KBM-7 (cell line): ENCODE data around the gene VEGFB.
A peak's percentile ranks its signal among the peaks of the same experiment; 100 is the strongest.

Experiments
- DNase-seq: peaks from one replicate; pipeline ENCODE4 v3.0.0-alpha.2; 2015
- in situ Hi-C: fragments of 300-500 bp; cut with MboI; formaldehyde crosslinking; loops from 2 replicates; pipeline ENCODE4 v1.14.3; 2020; ENCODE audit warnings: low sequenced_read_pairs, low pct_unique_long_range_greater_than_20kb, mixed read lengths

VEGFB gene, protein sequence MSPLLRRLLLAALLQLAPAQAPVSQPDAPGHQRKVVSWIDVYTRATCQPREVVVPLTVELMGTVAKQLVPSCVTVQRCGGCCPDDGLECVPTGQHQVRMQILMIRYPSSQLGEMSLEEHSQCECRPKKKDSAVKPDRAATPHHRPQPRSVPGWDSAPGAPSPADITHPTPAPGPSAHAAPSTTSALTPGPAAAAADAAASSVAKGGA

DNA sequence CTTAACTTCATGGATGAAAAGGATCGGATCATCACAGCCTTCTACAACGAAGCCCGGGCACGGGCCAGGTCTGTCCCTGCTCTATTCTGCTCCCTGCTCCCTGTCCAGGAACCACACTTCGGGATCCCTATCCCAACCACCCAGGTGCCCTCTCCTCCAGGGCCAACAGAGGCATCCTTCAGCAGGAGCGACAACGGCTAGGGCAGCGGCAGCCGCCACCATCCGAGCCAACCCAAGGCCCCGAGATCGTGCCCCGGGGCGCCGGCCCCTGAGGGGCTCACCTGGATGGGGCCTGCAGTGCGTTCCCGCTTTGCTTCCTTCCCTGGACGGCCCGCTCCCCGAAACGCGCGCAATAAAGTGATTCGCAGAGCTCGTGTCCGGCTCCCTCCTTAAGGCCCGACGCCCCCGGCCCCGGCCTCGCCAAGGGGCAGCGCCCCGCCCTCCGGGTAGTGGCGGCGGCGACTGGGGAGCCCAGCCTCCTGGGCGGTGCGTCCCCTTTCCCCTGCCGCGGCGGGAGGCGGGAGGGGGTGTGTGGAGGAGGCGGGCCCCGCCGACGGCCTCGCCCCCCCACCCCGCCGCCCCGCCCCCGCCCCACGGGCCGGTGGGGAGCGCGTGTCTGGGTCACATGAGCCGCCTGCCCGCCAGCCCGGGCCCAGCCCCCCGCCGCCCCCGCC is at the start of gene VEGFB:
Gene VEGFB, plus strand, starts transcription at position 672 of the 674 bp plus-strand sequence. CDS start 250 bp downstream, outside the sequence.
- in situ Hi-C loops: no loop called here

DNA sequence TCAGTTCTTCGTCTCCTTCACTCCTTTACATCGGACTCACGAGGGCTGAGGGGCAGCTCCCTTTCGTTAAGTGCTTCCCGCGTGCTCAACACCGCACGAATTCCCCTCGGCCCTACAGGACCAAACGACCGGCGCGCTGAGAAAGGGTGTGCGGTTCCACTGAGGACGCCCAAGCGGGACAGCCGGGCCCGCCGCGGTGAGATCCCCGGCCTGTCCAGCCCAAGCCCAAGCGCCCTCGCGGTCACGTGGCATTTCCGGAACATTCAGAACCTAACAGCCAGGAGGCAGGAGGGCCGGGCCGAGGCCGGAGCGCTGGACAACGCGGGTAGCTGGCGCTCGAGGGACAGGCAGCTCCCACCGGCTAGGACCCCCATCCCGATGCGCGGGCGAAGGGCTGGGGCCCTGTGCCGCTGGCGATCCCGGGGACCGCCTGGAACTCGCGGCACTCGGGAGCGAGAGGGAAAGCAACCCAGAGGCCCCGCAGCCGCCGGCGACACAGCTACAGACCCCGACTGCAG is 49.1 kb upstream of the VEGFB start:
- in situ Hi-C loops: no loop called here
- DNase-seq: no peak

More for the DNA sequence above, at the start of gene VEGFB:
- no peak for DNase-seq

DNA sequence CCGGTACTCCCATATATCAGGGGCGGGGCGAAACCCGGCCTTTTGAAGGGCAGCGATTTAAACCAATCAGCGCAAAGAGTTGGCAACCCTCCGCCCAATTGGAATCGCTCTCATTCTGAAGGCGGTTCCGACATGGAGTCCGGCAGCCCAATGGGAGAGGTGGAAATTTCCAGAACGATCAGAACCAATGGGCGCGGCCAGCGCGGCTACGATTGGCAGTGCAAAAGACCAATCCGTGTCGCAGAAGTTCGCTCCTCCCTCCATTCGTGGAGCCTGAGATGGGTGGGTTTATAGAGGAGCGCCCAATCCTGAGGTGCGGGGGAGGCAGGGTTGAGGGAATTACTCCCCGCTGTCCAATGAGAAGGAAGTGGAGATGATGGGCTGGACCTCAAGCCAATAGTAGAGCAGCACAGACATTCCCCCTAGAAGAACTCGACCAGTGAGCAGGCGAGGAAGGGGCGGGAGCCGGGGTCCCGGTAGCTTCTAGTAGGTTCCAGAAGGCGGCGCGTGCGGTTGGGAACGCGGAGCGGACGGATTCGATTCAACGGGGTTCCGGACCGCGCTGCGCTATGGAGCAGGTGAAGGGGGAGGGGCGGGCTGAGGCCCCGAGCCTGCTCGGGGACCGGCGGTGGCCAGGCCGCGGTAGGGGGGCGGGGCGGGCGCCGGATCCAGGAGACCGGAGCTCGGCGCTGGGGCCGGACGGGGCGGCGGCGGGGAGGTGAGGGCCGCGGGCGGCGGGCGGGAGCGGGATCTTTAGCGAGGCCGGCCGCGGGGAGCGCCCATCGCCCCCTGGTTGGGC is 48.5 kb upstream of the VEGFB start, which contains the start of gene STIP1:
Gene STIP1, plus strand, starts transcription at position 479 of the 799 bp plus-strand sequence. Its CDS starts 91 bp downstream, at position 570.
- in situ Hi-C loops: no loop called here
- peak; percentile 100 for DNase-seq

DNA sequence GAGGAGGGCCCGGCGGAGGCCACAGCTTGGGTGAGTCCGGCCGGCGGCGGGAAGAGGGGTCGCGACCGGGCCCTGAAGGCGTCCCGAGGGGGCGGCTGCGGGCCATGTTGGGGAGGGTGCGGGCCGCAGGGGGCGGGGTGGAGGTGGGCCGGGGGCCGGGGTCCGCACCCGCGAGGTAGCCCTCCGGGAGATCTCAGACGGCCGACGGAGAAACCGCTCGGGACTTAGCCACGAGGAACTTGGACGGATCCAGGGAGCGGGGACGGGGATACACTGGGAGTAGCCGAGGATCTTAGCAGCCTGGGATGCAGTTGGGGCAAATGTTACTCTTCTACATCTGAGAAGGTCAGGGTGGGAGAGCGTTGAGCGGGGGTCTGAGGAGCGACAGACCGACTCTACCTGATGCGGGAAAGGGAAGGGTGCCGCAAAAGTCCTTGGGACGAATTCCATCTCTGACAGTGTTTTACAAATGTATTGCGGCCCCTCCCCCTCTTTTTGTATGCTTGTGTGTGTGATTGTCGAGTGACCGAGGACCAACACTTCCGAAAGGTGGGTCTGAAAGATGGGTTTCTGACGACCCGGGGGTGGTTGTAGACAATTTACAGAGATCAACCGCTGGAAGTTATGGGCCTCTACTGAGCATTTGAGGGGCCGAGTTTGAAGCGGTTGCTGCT is 47.8 kb upstream of the VEGFB start:
- peak; percentile 36 for DNase-seq
- in situ Hi-C loops: no loop called here

DNA sequence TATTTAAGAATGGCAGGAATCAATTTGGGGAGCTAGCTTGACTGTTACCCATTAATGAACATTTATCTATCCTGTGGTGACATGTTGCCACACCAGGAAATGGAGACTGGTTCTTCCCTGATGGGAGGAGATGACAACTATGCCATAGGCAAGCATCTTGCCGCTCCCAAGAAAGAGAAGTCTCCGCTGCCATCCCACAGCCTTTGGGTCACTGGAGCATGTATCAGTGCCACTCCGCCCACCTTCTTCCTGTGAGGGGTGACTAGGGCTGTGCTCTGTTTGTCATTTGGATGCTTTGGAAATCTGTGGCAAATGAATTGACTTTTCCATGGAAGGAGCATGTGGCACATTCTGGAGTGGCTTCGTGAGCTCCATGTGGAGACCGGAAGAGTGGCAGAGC is 42.0 kb upstream of the VEGFB start:
- in situ Hi-C loops: no loop called here
- no peak for DNase-seq

DNA sequence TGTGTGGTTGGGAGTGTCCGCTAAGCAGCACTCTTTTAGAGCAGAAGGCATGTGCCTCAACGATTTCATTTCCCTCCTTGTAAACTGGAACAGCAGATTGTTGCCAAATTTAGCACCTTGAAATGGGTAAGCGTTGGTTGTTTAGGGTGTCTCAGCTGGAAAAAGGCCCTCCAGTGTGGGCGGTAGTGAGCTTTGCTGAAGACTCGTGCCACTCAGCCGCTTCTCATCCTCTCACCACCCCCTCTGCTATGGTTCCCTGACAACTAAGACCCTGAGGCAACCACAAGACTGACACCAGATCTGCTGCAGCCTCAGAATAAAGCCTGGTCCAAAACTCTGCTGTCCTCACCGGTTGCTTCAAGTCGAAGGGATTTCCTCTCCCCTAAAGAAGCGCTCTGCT is 37.8 kb upstream of the VEGFB start:
- in situ Hi-C loops: no loop called here
- no peak for DNase-seq

DNA sequence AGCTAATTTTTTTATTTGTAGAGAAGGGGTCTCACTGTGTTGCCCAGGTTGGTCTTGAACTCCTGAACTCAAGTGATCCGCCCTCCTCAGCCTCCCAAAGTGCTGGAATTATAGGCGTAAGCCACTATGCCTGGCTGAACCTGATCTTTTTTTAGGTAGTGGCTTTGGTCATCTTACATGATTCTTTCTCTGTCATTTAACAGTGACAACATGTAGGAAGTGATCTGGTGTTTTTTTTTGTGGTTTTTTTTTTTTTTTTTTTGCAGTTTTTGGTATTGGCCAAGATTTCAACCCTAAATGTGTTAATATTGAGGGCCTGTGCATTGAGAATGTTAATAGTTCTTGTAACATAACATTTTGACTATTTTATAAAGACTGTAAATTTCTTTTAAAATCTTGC is 35.9 kb upstream of the VEGFB start:
- in situ Hi-C loops: no loop called here
- DNase-seq: no peak

DNA sequence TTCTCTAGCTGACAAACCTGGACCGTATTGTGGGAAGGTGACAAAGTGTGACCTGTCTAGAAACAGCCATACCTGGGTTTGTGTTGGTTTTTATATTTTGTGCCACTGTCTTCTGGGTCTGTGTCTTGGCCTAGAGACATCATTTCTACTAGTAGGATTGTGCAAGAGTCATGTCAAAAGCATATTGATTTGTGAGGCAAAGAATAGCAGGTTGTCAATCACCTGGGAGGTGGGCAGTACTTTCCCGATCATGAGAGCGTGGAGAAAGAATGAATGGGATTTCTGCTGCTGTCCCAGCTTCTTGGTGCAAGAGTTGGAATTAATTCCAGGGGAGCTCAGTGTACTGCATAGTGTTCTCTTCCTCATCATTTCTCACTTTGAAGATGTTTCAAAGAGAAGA is 32.8 kb upstream of the VEGFB start:
- in situ Hi-C loops: no loop called here

DNA sequence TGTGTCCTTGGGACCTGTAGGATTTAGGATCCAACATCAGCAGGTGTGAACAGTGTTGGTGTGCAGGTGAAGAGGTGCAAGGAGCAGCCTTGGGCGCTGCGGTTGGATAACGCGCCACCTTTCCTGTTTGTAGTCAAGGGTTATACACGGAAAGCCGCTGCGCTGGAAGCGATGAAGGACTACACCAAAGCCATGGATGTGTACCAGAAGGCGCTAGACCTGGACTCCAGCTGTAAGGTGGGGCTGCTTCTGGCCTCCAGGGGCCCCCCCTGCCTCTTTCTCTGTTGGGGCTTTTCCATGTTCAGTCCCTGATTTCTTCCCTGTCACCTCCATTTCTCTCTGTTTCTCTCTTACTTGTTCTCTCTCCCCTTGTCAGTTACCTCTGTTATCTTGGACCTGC is 31.4 kb upstream of the VEGFB start:
- no peak for DNase-seq

More for the DNA sequence above, 32.8 kb upstream of the VEGFB start:
- no peak for DNase-seq

DNA sequence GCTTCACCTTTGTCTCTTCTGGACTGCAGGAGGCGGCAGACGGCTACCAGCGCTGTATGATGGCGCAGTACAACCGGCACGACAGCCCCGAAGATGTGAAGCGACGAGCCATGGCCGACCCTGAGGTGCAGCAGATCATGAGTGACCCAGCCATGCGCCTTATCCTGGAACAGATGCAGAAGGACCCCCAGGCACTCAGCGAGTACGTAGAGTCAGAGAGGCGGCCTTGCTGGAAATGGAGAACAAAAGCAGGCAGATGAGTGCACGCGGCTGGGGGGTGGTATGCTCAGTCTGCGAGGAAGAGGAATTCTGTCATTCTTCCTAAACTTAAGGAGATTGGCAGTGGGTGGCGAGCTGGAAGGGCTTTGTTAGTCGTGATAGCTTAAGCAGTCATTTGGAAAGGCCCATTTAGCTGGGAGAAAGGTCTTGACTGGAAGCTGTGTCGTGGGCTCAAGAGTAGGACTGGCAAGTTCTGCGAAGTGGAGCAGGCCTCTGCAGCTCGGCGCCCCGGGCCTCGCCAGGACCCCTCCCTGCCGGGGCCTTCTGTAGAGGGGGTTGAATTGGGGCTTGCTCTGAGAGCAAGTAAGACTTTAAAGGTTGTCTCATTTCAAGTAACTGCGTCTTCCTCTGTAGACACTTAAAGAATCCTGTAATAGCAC is 30.8 kb upstream of the VEGFB start:
- DNase-seq: no peak
- in situ Hi-C loops: no loop called here

More for the DNA sequence above, 31.4 kb upstream of the VEGFB start:
- in situ Hi-C loops: no loop called here

DNA sequence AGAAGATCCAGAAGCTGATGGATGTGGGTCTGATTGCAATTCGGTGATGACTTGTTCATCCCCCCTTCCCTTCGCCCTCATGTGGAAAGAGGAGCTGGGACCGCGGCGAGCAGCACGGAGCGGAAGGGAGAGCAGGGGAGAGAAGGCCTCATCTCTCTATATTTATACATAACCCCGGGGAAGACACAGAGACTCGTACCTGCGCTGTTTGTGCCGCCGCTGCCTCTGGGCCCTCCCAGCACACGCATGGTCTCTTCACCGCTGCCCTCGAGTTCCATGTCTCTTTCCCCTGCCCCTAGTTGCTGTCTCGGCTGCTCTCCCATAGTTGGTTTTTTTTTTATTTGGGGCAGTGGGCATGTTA is 30.3 kb upstream of the VEGFB start:
- no peak for DNase-seq
- in situ Hi-C loops: no loop called here

DNA sequence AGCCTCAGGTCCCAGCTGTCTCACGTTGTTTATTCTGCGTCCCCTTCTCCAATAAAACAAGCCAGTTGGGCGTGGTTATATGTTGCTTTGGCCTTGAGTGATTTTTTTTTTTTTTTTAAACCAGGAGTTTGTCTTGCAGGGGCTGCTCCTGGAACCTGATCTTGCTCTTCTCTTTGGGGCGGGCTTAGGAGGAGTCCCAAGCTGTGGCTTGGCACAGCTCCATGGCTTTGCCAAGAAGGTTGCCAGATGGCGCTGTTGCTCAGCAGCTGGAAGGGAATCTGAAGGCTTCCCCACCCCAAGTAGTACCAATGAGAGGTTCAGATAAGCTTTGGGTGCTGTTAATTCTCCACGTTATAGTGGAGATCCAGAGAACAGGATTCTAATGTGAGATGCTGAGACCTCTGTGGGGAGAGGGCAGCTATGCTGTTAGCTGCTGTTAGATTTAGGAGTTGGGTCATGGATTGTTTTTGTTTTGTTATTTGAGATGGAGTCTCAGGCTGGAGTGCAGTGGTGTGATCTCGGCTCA is 29.9 kb upstream of the VEGFB start:
- in situ Hi-C loops: no loop called here
- peak; percentile 96 for DNase-seq

DNA sequence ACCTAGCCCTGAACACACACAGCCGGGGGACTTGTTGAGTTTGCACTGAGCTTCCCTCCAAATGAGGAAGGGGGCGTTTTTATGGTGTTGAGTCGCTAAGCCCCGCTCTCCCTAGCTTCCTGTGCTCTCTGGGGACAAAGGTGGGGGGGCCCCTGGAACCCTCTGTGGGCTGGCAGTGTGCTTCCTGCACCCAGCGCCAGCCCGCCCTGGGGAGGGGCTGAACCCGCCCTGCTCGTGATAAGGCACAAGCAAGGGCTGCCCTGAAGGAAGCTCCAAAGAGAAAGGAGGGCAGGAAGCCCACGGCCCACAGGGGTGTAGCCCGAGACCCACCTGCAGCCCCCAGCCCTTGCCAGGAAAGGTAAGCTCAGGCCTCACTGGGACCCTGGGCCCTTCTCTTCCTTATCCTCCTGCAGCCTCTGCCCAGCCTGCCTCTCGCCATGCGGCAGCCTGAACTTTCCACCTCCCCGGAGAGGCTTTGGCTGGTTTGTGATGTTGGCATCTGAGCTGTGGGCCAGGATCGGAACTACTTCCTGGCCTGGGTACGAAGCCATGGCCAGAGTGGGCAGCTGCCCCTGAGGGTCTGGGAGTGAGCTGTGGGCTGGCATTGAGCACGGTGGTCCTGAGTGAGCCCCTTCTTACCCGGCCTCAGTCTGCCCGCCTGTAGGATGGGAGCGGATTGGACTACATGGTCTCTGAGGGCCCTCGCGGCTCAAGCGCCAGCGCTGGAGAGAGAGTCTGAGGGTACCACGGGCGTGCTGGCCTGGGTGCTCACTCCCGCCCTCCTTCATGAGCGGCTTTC is 27.7 kb upstream of the VEGFB start, which contains the start of gene FERMT3:
Gene FERMT3, plus strand, starts transcription at position 265 of the 799 bp plus-strand sequence. CDS start 644 bp downstream, outside the sequence.
- in situ Hi-C loops: no loop called here
- DNase-seq: peak; percentile 92

DNA sequence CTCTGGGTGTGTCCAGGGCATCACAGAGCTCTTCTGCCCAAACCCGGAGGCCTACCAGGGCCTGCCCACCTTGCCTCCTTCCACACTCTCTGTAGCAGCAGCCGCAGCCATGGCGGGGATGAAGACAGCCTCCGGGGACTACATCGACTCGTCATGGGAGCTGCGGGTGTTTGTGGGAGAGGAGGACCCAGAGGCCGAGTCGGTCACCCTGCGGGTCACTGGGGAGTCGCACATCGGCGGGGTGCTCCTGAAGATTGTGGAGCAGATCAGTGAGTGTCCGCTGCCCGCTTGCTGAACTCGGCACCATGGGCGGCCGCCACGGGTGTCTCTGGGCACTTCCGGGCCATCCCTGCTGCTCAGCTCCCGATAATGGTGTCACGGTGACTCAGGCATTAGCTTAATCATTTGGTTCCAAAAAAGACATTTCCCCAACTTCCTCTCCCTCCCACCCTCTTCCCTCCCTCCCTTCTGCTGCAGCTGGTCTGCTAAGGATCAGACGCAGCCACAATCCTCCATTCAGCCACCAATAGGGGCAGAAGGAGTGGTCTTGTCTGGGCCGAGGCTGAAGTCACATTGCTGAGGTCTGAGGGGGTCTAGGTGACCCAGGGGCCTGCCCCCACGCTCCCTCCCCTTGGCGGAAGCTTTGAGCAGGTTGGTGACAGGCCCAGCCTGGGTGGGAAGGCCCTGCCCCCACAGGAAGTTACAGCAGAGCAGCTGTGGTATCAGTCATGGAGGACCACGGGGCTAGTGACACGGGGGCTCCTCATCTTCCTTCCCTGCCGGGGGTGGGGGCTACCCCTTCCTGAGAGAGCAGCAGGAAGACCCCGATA is 26.9 kb upstream of the VEGFB start:
- in situ Hi-C loops: no loop called here

DNA sequence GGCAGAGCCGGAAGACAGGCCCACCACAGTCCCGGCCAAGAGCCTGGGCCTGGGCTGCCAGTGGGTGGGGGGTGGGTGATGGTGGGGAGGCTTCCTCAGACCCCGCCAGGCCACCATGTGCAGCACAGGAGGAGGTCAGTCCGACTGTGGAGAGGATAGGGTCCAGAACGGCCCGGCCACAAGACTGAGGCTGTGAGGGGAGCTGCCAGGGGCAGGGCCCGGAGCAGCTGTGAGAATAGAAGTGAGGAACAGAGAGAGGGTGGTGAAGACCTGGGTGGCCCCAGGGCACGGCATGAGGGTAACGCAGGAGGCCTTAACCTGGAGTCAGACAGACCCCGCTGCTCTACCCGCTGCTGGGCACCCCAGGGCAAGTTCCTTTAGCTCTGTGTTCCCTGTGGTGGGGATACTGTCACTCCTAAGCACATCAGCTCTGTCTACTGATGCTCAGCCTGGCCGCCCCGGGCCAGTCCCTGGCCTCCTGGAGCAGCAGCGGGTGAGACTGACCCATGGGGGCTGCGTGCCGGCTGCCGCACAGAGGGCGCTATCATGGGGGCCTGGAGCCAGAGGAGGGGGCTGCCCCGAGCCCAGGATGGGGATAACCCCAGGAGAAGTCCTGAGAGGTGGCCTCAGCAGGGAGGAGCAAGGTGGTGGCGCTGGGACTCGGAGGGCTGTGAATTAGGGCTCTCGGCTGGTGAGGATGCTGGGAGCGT is 26.1 kb upstream of the VEGFB start:
- in situ Hi-C loops: no loop called here
- DNase-seq: no peak

More for the DNA sequence above, 26.9 kb upstream of the VEGFB start:
- peak; percentile 92 for DNase-seq

DNA sequence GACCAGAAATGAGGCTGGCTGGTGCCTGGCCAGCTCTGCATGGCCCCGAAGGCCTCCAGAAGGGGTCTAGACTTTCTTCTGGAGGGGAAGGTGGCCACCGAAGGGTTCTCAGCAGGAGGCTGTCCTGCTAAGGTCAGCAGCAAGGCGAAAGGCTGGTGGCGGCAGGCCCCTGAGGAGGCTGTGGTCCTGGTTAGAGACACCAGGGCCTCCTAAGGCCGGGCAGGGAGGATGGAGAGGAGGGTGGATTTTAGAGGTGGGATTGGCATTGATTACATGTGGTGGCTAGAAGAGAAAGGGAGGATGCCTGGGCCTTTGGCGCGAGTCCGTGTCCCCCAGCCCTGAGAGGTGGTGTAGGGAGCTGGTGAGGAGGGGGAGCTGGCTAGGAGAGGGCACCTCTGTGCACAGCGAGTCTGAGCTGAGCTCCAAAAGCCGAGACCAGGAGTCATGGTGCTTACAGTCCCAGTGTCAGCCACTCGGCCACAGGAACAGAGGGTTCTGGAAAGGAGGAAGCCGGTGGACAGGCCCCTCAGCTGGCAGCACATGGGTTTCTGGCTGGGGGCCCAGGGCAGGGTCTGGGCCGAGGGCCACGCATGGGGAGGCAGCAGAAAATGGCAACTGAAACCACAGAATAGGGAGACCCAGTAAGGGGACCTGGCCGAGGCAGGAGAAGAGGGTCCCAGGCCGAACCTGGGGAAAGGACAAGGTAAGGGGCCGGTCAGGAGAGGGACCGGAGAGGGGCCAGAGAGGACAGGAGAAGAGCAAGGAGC is 25.4 kb upstream of the VEGFB start:
- DNase-seq: no peak
- in situ Hi-C loops: no loop called here
